GM18907 (cell line): ENCODE results near the gene CREB3L2.
A peak's percentile ranks its signal among the peaks of the same experiment; 100 is the strongest.
"Not testable (repeated sequence)": the region's sequence is repeated elsewhere in the genome, so short reads cannot be mapped to it uniquely, and the experiment has no call there.

Experiments used
- ATAC-seq: cut with Tn5 transposase; IDR thresholded peaks from one replicate; pipeline ENCODE4 v1.9.1; 2021; ENCODE audit warnings: mild to moderate bottlenecking, moderate library complexity; ENCODE audit not compliant: unreplicated experiment

CREB3L2 gene

GRCh38 chr7:138014686-138015085 lies 12.8 kb upstream of the CREB3L2 start:
- ATAC-seq, result no peak

- ATAC-seq, result not testable (repeated sequence)
These were observed 12.3 kb upstream of the CREB3L2 start for GRCh38 chr7:138014201-138014600.

- no peak for ATAC-seq
These were observed 7.4 kb upstream of the CREB3L2 start for GRCh38 chr7:138009350-138009653.

- no peak for ATAC-seq
These were observed 6.9 kb upstream of the CREB3L2 start for GRCh38 chr7:138008588-138009349.

- no peak for ATAC-seq
These were observed 6.2 kb upstream of the CREB3L2 start for GRCh38 chr7:138008019-138008587.

- ATAC-seq, result no peak
These were observed 4.2 kb upstream of the CREB3L2 start for GRCh38 chr7:138006106-138006505.

GRCh38 chr7:138004936-138005335 lies 3.0 kb upstream of the CREB3L2 start:
- ATAC-seq, result no peak

- ATAC-seq, result no peak
These were observed 2.2 kb upstream of the CREB3L2 start for GRCh38 chr7:138004046-138004445.

- no peak for ATAC-seq
These were observed 923 bp upstream of the CREB3L2 start for GRCh38 chr7:138002828-138003189.

GRCh38 chr7:138002096-138002827 lies 376 bp upstream of the CREB3L2 start:
- peak; percentile 97 for ATAC-seq

GRCh38 chr7:138000081-138000701 lies 1.7 kb downstream of the CREB3L2 start:
- ATAC-seq, result no peak

- no peak for ATAC-seq
These were observed 2.3 kb downstream of the CREB3L2 start for GRCh38 chr7:137999496-138000080.

GRCh38 chr7:137998250-137998649 lies 3.6 kb downstream of the CREB3L2 start:
- no peak for ATAC-seq

- no peak for ATAC-seq
These were observed 5.0 kb downstream of the CREB3L2 start for GRCh38 chr7:137996871-137997270.

- ATAC-seq, result no peak
These were observed 5.5 kb downstream of the CREB3L2 start for GRCh38 chr7:137996386-137996851.

- ATAC-seq, result no peak
These were observed 7.7 kb downstream of the CREB3L2 start for GRCh38 chr7:137994216-137994615.

- no peak for ATAC-seq
These were observed 8.5 kb downstream of the CREB3L2 start for GRCh38 chr7:137993395-137993743.

GRCh38 chr7:137992550-137993394 lies 9.1 kb downstream of the CREB3L2 start:
- ATAC-seq, result peak; percentile 58

GRCh38 chr7:137992104-137992549 lies 9.8 kb downstream of the CREB3L2 start:
- ATAC-seq, result no peak

GRCh38 chr7:137990251-137990941 lies 11.5 kb downstream of the CREB3L2 start:
- no peak for ATAC-seq
